Activated CD8-positive, alpha-beta memory T cell treated with anti-CD3 and anti-CD28 coated beads, Interleukin-2, amount 50 U/mL, for 1 hour (primary cell): ENCODE results near the gene DENND6B.
"Not testable (repeated sequence)": the region's sequence is repeated elsewhere in the genome, so short reads cannot be mapped to it uniquely, and the experiment has no call there.

Experiments used
- DNase-seq: peaks from one replicate; pipeline ENCODE4 v3.0.0-alpha.2; 2020; ENCODE audit errors: extremely low read depth

The DENND6B gene

GRCh38 chr22:50339945-50340879, 13.4 kb upstream of the DENND6B start:
- DNase-seq = no peak

- no peak for DNase-seq
Measured at GRCh38 chr22:50338860-50339462, 12.1 kb upstream of the DENND6B start.

GRCh38 chr22:50338042-50338573, 11.3 kb upstream of the DENND6B start:
- no peak for DNase-seq

GRCh38 chr22:50337262-50338041, 10.6 kb upstream of the DENND6B start:
- no peak for DNase-seq

GRCh38 chr22:50334433-50334832, 7.6 kb upstream of the DENND6B start:
- DNase-seq = not testable (repeated sequence)

- DNase-seq = no peak
Measured at GRCh38 chr22:50329236-50329635, 2.4 kb upstream of the DENND6B start.

- no peak for DNase-seq
Measured at GRCh38 chr22:50327711-50328019, 853 bp upstream of the DENND6B start.

GRCh38 chr22:50326225-50326955, 422 bp downstream of the DENND6B start:
- no peak for DNase-seq

- DNase-seq = no peak
Measured at GRCh38 chr22:50325444-50326224, 1.2 kb downstream of the DENND6B start.

- DNase-seq = no peak
Measured at GRCh38 chr22:50323900-50324299, 2.9 kb downstream of the DENND6B start.

GRCh38 chr22:50322382-50323104, 4.3 kb downstream of the DENND6B start:
- DNase-seq = not testable (repeated sequence)

- no peak for DNase-seq
Measured at GRCh38 chr22:50320671-50321325, 6.0 kb downstream of the DENND6B start.

- no peak for DNase-seq
Measured at GRCh38 chr22:50320116-50320515, 6.7 kb downstream of the DENND6B start.

GRCh38 chr22:50319503-50319951, 7.3 kb downstream of the DENND6B start:
- DNase-seq = no peak

- DNase-seq = no peak
Measured at GRCh38 chr22:50318698-50319411, 8.0 kb downstream of the DENND6B start.

- DNase-seq = no peak
Measured at GRCh38 chr22:50318356-50318697, 8.5 kb downstream of the DENND6B start.

- no peak for DNase-seq
Measured at GRCh38 chr22:50317674-50318073, 9.1 kb downstream of the DENND6B start.

GRCh38 chr22:50317178-50317577, 9.6 kb downstream of the DENND6B start:
- DNase-seq = no peak
